Fibroblast of the conjunctiva (primary cell): ENCODE results near the gene MLH1.

Experiments
- DNase-seq: peaks from one replicate; pipeline ENCODE4 v3.0.0-alpha.2; 2010; ENCODE audit warnings: low read depth

MLH1 gene

DNA sequence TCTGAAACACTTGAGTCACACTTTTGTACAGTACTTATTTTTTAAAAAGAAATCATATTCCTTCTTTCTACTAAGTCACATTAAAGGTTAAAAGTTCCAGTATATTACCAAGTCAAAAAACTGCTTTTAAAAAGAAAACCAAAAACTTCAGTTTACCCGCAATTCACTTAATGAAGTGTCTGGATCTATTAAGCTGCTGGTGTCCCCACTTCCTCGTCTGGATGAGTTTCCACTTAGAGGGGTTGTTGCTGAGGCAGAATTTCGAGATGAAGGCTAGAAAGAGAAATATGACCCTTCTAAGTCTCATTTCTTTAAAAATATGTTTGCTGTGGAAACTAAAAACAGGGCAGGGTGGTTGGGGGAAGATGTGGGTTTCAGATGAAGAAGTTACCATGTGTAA, 101.3 kb downstream of the MLH1 start:
- no peak for DNase-seq

- no peak for DNase-seq
Measured at GRCh38 chr3:37096288-37096687, 103.0 kb downstream of the MLH1 start.

GRCh38 chr3:37096975-37097374, 103.7 kb downstream of the MLH1 start:
- no peak for DNase-seq

- DNase-seq, result no peak
Measured at GRCh38 chr3:37097776-37098175, 104.5 kb downstream of the MLH1 start.

DNA sequence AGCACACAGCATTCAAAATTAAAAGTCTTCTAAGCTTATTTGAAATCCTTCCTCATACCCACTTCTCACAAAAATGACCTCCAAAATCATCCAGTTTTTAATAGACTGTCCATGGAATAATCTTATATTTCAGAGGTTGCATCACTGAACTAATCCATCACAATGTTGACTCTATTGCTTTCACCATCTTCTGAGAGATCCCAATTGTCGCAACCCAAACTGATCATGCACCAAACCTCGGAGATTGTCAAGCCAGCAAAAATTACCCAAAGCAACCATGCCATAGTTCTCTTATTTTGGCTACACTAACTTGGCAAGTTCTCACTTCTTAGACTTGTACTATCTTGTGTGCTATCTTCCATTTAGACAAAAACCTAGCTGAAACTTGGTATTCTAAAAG, 105.6 kb downstream of the MLH1 start:
- no peak for DNase-seq

GRCh38 chr3:37099469-37099868, 106.2 kb downstream of the MLH1 start:
- DNase-seq, result no peak

DNA sequence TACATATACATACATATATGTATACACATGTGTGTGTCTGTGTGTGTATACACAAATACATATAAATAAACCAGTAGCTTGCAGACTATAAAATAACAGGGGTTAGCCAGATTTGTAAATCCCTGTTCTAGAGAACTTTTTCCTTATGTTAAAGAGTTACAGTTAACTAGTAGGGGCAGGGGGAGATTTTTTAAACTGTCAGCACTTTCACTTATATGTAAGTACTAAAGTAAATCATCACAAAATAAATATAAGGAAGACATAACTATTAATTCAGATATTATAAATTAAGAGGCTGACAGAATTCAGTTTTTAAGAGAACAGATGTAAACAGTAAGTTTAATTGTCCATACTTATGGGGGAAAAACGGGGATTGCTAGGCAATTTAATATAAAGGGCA, 107.1 kb downstream of the MLH1 start:
- no peak for DNase-seq
